NCI-H2171 (cell line): ENCODE data around the gene DHRS1.
A peak's percentile ranks its signal among the peaks of the same experiment; 100 is the strongest.
"Not testable (repeated sequence)": the region's sequence is repeated elsewhere in the genome, so short reads cannot be mapped to it uniquely, and the experiment has no call there.

ENCODE experiments used
- DNase-seq: peaks from one replicate; lab custom pipeline; 2025; lab: John Stamatoyannopoulos, UW

The DHRS1 gene

GRCh38 chr14:24246765-24247212 lies 52.8 kb downstream of the DHRS1 start:
- no peak for DNase-seq

- not testable (repeated sequence) for DNase-seq
Measured at GRCh38 chr14:24245350-24245749, 54.2 kb downstream of the DHRS1 start.

DNA sequence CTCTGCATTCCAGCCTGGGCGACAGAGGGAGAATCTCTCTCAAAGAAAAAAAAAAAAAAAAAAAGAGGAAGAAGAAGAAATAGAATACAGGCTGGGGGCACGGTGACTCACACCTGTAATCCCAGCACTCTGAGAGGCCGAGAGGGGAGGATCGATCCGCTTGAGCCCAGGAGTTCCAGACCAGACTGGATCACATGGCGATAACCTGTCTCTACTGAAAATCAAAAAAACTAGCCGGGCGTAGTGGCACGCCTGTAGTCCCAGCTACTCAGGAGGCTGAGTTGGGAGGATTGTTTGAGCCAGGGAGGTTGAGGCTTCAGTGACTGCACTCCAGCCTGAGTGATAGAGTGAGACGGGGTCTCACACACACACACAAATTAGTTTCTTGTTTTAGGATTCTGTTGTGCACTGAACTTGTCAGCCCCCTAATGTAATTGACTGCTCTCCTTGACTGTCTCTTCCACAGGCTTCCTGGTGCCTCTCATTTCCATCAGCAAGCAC lies 56.2 kb downstream of the DHRS1 start:
- peak; percentile 21 for DNase-seq

DNA sequence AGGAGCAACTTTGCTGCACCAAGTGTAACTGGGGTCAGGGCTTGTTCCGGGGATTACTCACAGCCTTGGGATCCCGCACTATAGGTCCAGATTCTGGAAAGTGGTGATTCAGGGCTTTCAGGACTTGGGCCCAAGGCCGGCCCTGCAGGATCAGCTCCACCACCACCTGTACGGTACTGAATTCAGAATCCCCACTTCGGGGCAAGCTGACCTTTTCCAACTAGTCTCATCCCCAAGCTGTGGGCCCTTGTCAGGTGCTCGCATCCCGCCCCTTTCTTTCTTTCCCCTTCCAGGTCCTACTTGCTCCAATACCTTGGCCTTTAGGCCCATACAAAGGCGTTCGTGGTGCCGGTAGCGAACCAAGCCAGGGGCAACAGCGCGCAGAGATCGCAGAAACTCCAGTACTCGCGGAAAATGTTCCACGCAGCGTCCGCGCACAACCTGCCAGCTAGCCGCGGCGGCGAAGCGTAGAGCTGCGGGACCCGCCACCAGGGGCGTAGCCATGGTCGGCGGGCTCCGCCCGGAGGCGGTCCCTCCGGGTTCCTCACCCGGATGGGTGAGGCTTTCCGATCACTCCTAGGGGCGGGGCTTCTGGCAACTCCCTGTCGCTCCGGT lies 57.6 kb downstream of the DHRS1 start:
- peak; percentile 95 for DNase-seq
